ENCODE data around the gene LMAN2.

GRCh38 chr5:177368869-177369644 is 17.6 kb upstream of the LMAN2 start:
- peak in 10 of 11 experiments; percentile 23 to 78 (median 63) for TF ChIP-seq CTCF (IDR thresholded peaks at IDR 0.05 in 8 of 11, conservative IDR thresholded peaks at IDR 0.05 in 3 of 11)
- no peak for TF ChIP-seq POLR2A (IDR thresholded peaks at IDR 0.05)
